DMS79 treated with DMSO at 0.1 percent for 48 hours (cell line): ENCODE data around the gene ZAP70.
A peak's percentile ranks its signal among the peaks of the same experiment; 100 is the strongest.

Experiments used
- DNase-seq: peaks from one replicate; lab custom pipeline; 2025; lab: John Stamatoyannopoulos, UW

ZAP70 gene

DNA sequence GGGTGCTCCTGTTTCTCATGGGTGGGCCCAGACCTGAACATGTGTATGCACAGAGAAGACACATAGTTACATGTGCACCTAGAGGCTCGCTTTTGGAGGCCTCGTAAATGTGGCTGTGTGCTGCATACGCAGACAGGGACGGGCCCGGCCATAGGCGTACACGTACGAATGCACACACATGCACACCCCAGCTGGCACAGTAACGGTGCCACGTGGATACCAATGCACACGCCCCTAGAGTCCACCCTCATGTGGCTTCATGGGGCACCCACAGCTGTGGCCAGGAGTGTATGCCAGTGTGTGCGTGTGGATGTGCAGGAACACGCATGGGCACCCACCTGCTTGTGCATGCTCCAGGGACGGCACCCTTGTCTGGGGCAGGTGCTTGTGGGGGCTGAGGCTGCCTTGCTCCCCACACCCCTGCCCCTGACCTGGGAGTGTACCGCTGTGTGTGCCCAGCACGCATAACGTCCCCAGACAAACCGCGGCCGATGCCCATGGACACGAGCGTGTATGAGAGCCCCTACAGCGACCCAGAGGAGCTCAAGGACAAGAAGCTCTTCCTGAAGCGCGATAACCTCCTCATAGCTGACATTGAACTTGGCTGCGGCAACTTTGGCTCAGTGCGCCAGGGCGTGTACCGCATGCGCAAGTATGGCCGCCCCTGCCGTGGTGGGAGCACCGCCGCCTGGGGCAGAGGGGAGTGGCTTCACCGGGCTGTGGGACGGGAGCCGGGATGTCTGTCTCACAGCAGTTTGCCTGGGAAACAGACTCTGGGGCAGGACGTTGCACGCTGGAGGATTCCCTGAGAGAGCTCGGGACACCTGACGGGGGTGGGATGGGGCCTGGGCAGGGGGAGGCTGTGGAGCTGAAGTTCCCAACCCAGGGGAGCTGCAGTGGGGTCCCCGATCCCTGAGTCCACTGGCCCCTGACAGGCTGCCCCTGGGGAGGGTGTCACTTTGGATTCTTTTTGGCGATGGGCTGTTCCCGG lies 21.0 kb downstream of the ZAP70 start:
- DNase-seq: no peak

DNA sequence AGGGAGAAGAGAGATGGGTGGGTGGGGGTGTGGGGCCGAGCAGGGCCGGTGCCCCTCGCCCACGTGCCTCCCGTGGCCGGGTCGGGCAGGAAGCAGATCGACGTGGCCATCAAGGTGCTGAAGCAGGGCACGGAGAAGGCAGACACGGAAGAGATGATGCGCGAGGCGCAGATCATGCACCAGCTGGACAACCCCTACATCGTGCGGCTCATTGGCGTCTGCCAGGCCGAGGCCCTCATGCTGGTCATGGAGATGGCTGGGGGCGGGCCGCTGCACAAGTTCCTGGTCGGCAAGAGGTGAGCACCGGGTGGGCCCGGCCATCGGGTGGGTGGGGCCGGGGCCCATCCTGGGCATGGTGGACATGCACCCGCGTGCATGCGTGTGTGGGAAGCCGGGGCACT lies 21.8 kb downstream of the ZAP70 start:
- no peak for DNase-seq

GRCh38 chr2:97736185-97736584 lies 22.8 kb downstream of the ZAP70 start:
- DNase-seq: no peak

GRCh38 chr2:97736608-97737330 lies 23.4 kb downstream of the ZAP70 start:
- DNase-seq: no peak

GRCh38 chr2:97737421-97738178 lies 24.2 kb downstream of the ZAP70 start:
- no peak for DNase-seq

- DNase-seq: no peak
Measured at GRCh38 chr2:97738179-97739019, 25.0 kb downstream of the ZAP70 start.

DNA sequence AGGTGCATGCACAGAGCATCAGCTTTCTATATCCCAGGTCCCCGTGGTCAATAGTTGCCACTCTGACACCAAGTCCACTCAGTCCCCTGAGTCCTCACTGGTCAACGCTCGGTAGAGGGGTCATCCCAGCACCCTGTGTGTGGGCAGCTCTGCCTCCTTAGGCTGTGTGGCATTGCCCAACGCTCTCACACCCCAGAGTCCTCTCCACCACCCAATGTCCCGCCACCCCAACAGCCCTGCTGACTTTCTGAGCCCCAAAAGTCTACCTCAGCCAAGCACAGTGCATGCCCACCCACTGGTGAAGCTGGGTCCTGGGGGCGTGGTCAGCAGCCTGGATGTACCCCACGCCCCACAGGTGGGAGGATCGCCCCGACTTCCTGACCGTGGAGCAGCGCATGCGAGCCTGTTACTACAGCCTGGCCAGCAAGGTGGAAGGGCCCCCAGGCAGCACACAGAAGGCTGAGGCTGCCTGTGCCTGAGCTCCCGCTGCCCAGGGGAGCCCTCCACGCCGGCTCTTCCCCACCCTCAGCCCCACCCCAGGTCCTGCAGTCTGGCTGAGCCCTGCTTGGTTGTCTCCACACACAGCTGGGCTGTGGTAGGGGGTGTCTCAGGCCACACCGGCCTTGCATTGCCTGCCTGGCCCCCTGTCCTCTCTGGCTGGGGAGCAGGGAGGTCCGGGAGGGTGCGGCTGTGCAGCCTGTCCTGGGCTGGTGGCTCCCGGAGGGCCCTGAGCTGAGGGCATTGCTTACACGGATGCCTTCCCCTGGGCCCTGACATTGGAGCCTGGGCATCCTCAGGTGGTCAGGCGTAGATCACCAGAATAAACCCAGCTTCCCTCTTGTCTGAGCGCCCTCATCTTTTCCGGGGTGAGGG lies 25.9 kb downstream of the ZAP70 start:
- no peak for DNase-seq

DNA sequence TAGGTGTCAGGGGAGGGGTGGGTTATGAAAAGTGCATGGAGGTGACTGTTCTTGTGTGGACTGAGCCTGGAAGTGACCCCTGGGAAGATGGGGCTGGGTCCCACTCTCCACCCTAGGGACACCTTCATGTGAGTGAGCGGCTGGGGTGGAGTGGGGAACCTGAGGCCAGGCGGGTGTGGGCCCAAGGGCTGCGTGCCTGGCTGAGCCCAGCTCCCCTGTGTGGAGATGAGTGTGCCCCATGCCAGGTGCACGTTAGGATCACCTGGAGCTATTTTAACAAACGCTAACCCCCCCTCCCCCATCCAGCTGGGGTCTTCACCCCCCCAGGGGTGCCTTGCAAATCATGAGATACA lies 26.5 kb downstream of the ZAP70 start:
- no peak for DNase-seq

- DNase-seq: peak; percentile 94
Measured at GRCh38 chr2:97740590-97741182, 27.3 kb downstream of the ZAP70 start.

- no peak for DNase-seq
Measured at GRCh38 chr2:97741251-97741650, 27.9 kb downstream of the ZAP70 start.

DNA sequence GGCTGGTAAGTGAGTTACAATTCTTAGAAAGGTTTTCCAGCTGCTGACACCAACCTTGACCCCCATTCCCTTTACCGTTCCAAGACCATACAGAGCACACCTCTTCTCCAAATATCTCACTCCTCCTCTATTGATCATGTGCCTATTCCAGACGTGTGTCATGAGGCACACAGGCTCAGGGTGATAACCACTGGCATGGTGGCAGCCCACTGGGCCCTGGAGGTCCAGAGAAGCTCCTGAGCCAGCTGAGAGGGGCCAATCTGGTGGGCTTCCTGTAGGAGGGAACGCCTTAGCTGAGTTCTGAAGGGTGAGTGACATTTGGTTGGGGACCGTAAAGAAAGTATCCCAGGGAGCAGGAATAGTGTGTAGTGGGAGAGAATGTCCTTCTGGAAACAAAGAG lies 28.3 kb downstream of the ZAP70 start:
- peak; percentile 23 for DNase-seq

- no peak for DNase-seq
Measured at GRCh38 chr2:97742381-97742847, 29.0 kb downstream of the ZAP70 start.

DNA sequence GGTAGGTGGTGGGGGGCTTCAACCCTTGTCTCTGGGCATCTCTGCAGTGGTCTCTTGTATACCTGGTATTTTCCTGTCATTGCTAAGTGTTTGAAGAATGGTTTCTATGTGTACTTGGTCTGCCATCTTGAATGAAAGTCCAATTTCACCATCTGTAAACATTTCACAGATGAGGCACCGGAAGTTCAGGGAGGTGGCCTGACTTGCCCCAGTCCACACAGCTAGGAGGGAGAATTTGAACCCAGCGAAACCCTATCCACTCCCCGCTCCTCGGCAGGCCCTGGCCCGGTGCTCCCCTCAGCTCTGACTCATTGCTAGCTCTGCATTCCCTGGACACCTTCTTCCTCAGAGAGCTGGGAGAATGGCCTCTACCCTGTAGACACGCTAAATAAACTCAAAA lies 30.5 kb downstream of the ZAP70 start:
- DNase-seq: no peak

DNA sequence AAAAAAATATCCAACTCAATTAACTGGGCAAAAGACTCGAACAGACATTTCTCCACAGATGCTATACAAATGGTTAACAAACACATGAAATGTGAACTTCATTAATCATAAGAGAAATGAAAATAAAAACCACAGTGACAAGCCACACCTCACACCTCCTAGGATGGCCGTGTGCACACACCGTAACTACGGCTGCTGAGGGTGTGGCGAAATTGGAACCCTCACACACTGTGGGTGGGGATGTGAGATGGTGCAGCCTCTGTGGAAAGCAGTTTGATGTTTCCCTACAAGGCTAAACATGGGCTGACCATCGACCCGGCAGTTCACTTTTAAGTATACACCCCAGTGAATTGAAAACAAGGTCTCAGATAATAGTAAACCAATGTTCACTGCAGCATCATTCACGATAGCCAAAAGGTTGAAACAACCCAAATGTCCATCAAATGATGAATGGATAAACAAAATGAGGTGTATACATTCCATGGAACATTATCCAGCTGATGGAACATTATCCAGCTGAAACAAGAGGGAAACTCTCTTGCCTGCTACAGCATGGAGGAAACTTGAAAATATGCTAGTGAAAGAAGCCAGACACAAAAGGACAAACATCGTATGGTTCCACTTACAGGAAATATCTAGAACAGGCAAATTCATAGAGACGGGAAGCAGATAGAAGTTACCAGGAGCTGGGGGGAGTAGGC lies 32.2 kb downstream of the ZAP70 start:
- peak; percentile 20 for DNase-seq

DNA sequence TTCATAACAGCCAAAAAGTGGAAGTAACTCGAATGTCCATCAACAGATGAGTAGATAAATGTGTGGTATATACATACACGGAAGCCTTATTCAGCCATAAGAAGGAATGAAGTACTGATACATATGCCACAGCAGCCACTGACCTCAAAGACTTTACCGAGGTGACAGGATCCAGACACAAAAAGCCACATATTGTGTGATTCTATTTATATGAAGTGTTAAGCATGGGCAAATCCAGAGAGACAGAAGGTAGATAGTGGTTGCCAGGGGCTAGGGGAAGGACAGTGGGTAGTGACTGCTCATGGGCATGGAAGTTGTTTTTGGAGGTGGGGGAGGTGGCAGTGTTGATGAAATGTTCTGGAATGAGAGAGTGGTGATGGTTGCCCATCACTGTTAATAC lies 33.9 kb downstream of the ZAP70 start:
- DNase-seq: no peak

DNA sequence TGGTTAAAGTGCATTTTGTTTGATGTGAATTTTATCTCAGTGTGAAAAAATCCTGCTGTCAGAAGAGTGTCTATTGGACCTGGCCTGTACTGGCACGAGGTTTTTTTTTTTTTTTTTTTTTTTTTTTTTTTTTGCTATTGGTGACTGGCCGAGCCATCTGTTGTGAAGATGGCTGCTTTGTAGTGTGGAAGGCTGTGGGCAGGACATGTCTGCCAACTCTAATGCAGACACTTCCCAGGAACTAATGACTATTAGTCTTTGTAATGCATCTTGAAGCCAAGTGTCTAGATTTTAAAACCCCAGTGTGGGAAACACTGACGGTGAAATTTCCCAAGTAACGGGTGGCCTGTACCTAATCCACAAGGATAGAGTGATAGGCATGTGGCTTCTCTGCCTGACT lies 34.3 kb downstream of the ZAP70 start:
- no peak for DNase-seq

DNA sequence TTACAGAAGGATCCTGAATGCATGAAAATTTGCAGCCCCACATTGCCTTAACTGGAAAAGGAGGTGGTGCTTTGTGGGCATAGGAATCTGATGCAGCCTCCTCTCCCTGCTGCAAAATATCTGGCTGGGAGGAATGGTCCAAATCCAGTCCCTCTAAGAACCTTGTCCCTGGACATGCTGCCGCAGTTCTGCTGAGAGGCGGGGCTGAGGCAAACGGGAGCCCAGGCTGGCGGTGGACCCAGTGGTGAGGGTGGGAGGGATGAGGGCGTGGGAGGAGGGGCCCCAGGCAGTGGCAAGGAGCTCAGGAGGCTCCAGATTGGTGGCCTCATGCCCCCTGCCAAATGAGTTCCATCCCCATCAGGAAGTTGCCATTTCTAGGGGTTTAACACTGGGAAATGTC lies 36.2 kb downstream of the ZAP70 start:
- no peak for DNase-seq

DNA sequence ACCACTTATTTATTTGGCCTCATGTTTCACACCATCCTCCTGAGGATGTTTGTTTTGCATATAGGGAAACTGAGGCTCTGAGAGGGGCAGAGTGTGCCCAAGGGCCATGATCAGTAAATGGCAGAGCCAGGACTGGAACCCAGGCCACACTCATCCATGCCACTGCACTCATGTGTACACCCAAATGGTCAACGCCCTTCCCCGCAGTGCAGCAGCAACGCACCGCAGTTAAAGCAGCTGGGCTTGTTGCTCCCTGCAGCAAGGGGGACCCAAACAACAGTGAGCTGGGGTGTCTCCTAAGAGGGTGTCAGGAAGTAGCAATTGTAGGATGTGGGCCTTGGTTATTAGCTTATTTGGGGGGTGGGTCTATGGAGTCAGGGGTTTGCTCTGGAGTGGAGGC lies 36.6 kb downstream of the ZAP70 start:
- no peak for DNase-seq

- peak; percentile 90 for DNase-seq
Measured at GRCh38 chr2:97751752-97752151, 38.4 kb downstream of the ZAP70 start.
